Left colon (tissue), 2 donors: Measurements from ENCODE around the gene C10orf88. TPM values are rescaled to one million over a fixed set of nuclear protein-coding genes. Genes with fewer than 3 reads are reported as not detected.
"Not testable (repeated sequence)": the region's sequence is repeated elsewhere in the genome, so short reads cannot be mapped to it uniquely, and the experiment has no call there.

Experiments used
- ATAC-seq: fragments of 200-7000 bp; cut with Tn5 transposase; one replicate; pipeline ENCODE4 v1.9.1; 2020; ENCODE audit warnings: mild to moderate bottlenecking, moderate library complexity
- DNase-seq, 2 donors: peaks; one replicate each; pipeline ENCODE4 v3.0.0-alpha.2; 2020
- intact Hi-C, 2 donors: fragments of 100-400 bp; cut with DNase I in 1 of 2; cut with micrococcal nuclease in 1 of 2; formaldehyde crosslinking; loops; one replicate each; pipeline versions ENCODE4 v1.11.2 to v1.14.0; 2022; cut with DNase I, micrococcal nuclease
- total RNA-seq, 2 donors: library from RNA; stranded (reverse); fragmentation: NEBNext Ultra II Directional; extraction: Animal tissue kit (Norgen Biotek cat#: 25700); gene quantifications; one replicate each; pipeline ENCODE4 v1.2.1, GENCODE V29; 2021
- donor health status: DM: no; HTN: no; CAD: no.
- donor health status: DM: yes; HTN: yes; CAD: no.

The C10orf88 gene
- total RNA-seq, 2 donors from 2014 or later: 6.0 to 7.1 TPM

GRCh38 chr10:122968698-122969097, 14.7 kb upstream of the C10orf88 start:
- no peak for DNase-seq
- no peak for ATAC-seq
- intact Hi-C loops: no loop called here

DNA sequence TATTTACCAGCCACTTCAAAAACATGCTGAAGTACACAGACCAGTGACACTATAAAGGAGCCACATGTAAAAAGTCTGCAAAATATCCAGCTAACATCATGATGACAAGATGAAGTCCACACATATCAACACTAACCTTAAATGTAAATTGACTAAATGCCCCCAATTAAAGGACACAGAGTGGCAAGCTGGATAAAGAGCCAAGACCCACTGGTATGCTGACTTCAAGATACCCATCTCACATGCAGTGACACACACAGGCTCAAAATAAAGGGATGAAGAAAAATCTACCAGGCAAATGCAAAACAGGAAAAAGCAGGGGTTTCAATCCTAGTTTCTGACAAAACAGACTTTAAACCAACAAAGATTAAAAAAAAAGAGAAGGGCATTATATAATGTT, 12.9 kb upstream of the C10orf88 start:
- ATAC-seq: no peak
- DNase-seq: no peak
- intact Hi-C loops: no loop called here

- ATAC-seq: no peak
- intact Hi-C loops: no loop called here
- DNase-seq: no peak
Measured at GRCh38 chr10:122962405-122962804, 8.4 kb upstream of the C10orf88 start.

- DNase-seq (no peak), ATAC-seq (no peak)
- intact Hi-C loops: no loop called here
Measured at GRCh38 chr10:122957474-122957873, 3.4 kb upstream of the C10orf88 start.

GRCh38 chr10:122955892-122956291, 1.9 kb upstream of the C10orf88 start:
- no peak for ATAC-seq
- intact Hi-C loops: no loop called here
- no peak for DNase-seq

DNA sequence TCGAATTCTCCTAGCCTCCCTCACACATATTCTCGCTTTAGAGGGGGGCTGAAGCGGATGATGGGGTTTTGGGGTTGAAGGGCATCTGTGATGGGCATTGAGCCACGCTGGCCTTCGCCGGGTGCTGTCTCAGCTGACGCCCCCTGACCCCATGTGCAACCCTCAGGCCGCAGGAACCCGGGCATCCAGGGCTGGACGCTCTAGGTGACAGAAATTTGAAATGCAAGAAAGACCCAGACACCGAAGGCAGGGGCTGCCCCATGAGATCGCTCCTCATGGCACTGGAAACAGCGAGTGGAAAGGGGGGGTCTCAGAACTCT, 664 bp upstream of the C10orf88 start:
- DNase-seq (no peak), ATAC-seq (no peak)
- intact Hi-C loops: no loop called here

DNA sequence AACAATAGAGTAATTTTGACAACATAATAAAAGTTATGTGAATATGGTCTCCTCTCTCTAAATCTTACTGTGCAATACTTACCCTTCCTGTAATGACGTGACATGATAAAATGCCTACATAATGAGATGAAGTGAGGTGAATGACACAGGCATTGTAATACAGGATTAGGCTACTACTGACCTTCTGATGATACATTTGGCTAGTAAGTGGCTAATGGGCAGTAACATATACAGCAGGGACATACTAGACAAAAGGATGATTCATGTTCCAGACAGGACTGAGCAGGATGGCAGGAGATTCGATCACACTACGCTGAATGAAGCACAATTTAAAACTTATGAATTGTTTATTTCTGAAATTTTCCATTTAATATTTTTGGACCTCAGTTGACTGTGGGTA, 4.7 kb downstream of the C10orf88 start:
- ATAC-seq (no peak), DNase-seq (no peak)
- intact Hi-C loops: no loop called here

- intact Hi-C loops: no loop called here
- DNase-seq: no peak
- no peak for ATAC-seq
Measured at GRCh38 chr10:122939856-122940543, 14.0 kb downstream of the C10orf88 start.

GRCh38 chr10:122939133-122939855, 14.7 kb downstream of the C10orf88 start:
- ATAC-seq: no peak
- intact Hi-C loops: no loop called here

GRCh38 chr10:122931088-122931906, 22.7 kb downstream of the C10orf88 start:
- intact Hi-C loops: no loop called here
- ATAC-seq (no peak), DNase-seq (no peak)

More at GRCh38 chr10:122939133-122939855, 14.7 kb downstream of the C10orf88 start:
- DNase-seq: no peak

GRCh38 chr10:122930140-122930539, 23.9 kb downstream of the C10orf88 start:
- intact Hi-C loops: no loop called here
- DNase-seq (no peak), ATAC-seq (no peak)

GRCh38 chr10:122915700-122916099, 38.3 kb downstream of the C10orf88 start:
- intact Hi-C loops: no loop called here
- DNase-seq (no peak), ATAC-seq (no peak)

GRCh38 chr10:122911889-122912484, 42.0 kb downstream of the C10orf88 start:
- peak in 1 of 2 donors; percentile 49 for DNase-seq
- intact Hi-C loops: no loop called here
- peak; percentile 76 for ATAC-seq

GRCh38 chr10:122910310-122910709, 43.7 kb downstream of the C10orf88 start, which contains the start of gene FAM24A:
TSS of gene FAM24A (plus strand) at chr10:122910610. CDS start at chr10:122911635, 1,025 bp downstream.
- intact Hi-C loops: no loop called here
- ATAC-seq: no peak
- DNase-seq: no peak

GRCh38 chr10:122903861-122904260, 50.2 kb downstream of the C10orf88 start:
- intact Hi-C loops, DNase-seq, ATAC-seq: not testable (repeated sequence)

DNA sequence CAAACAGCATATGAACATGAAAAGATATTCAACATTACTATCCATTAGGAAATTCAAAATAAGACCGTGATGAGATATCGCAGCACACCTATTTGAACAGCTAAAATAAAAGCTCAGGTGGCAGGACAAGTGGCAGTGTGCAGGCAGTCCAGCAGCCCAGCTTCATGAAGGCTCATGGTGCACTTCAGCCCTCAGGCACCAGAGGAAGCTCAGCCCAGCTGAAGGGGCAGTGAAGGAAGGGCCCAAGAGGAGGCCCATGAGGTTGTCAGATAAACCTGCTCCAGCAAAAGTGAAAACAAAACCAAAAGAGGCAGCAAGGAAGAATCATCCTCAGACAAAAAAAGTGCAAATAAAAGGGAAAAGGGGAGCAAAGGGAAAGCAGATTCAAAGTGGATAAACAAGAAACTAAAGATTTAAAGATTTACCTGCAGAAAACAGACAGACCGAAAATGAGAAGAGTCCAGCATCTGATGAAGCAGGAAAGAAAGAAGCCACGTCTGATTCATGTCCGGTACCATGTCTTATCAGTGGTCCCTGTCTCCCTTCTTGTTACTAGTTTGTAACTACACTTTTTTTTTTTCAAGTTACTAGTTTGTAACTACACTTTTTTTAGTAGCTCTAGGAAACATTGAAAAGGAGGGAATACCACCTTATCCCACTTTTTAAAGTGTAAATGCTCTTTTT, 59.6 kb downstream of the C10orf88 start:
- intact Hi-C loops: no loop called here
- no peak for DNase-seq
- no peak for ATAC-seq

GRCh38 chr10:122884166-122884565, 69.9 kb downstream of the C10orf88 start:
- ATAC-seq: no peak
- DNase-seq: no peak
- intact Hi-C loops: no loop called here

DNA sequence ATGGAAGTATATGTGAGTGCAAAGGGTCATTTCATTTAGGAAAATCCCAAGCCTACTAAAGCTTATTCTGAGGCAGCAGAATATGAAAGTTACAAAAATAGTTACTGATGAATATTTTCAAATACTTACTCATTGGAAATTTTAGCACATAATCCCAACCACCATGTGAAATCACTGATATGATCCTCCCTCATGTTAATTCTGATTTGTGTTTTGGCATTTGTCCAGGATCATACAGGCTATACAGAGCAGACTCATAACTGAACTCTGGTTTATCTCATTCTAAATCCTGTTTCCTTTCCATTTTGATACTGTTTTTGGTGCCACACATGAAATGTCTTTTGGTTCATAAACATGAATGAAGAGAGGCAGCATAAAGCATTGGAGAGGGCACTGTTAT, 71.3 kb downstream of the C10orf88 start:
- ATAC-seq (no peak), DNase-seq (no peak)
- intact Hi-C loops: no loop called here
